Hematopoietic multipotent progenitor cell treated with erythropoietin and hydrocortisone succinate and interleukin-3 and kit ligand, for 4 days (in vitro differentiated cells): ENCODE results near the gene PDLIM4.

ENCODE experiments used
- DNase-seq: peaks from one replicate; pipeline ENCODE4 v3.0.0-alpha.2; 2015

PDLIM4 gene

DNA sequence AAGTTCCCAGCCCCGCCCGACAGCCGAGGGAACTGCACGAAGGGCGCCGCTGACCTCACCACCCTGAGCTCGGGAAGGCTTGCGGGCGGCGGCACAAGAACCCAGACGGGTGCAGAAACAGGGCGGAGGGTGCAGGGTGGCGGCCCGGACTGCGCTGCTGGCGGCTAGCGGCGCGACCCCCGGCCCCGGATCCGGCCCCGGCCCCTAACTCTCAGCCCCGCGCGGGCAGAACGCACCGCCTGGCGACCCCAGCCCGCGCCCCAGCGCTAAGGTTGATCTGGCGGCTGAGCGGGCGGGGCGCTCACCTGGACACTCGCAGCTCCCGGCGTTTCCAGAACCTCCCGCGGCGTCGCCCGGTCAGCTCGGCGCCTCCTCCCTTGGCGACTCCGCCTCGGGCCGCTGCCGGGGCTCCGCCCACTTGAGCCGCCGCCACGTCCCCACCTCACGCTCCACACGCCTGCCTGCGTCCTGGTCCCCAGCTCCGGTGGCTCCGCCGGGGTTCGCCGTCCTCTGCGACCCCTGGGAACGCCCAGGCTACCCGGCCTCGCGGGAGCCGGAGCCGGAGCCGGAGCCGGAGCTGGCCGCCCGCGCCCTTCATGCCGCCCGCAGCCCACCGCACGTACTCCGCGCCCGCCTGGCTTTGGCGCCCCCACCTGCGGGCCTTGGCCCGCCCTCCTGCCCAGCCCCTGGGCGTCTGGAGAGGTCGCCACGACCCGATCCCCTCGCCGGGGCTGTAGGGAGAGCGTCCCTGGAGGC is 29.8 kb upstream of the PDLIM4 start, which contains the start of gene P4HA2:
Gene P4HA2 (minus strand): TSS at position 369 of the 756 bp plus-strand sequence. CDS start 9,227 bp downstream, outside the sequence.
- DNase-seq, result peak; percentile 69

DNA sequence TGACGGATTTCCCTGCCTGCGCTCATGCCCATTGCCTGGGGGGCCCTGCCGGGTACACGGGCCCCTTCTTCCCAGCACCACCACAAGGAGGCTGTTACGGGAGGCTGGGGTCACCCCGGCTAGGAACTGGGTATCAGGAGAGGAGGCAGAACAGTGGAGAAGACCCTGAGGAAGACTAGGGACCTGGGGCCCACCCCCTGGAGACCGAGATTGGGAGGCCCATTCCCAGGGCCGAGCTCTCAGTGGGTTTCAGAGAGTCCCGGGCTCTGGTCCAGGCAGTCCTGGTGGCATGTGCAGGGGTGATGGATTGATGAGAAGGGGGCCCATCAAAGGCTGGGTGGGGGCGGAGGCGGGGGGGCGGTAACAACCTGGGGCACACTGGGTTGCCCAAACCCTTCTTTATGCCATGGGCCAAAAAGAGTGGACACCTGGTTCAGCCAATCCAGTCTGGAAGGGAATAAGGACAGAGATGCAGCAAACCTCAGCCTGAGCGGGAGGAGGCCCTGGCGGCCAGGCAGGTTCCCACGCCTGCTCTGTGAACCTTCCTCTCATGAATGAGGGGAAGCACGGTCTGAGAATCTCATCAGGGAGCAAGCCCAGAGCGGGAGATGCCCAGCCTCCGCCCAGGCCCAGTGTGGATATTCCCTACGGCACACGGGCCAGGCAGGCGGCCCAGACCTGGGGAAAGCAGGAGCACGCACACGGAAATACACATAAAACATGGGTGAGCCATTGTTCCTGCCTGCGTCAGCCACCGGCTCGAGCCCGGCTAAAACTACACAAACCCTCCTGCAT is 29.1 kb upstream of the PDLIM4 start:
- DNase-seq, result no peak

DNA sequence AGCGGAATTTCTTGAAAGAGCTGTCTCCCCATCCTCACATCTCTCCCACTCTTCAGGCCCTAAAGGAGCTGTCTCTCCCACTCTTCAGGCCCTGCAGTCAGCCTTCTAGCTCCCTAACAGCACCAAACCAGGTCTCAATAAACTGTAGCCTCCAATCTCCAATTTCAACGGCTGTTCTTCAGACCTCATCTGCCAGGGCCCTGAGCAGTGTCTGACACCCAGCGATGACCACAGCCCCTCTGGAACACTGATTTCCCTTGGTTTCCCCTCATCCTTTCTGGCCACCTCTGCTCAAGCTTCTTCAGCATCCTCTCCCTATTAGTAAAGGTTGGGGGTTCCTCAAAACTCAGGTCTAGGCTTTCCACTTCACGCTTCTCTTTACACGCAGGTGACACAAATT is 28.3 kb upstream of the PDLIM4 start:
- no peak for DNase-seq

DNA sequence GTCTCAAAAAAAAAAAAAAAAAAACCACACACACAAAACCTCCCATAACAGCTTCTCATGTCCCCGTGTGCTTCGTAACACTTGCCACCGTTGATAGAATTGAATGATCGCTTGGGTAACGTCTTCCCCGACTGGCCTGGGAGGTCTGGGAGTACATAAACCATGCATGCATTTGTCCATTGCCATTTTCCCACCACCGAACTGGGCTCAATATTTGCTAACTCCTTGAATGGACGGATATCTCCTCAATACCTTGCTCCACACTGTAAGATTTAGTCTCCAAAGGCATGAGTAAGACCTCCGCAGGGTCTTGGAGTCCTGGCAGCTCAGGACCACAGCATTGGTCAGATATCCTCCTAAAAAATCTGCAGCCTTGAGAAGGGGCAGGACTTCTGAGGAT is 26.6 kb upstream of the PDLIM4 start:
- DNase-seq, result no peak

DNA sequence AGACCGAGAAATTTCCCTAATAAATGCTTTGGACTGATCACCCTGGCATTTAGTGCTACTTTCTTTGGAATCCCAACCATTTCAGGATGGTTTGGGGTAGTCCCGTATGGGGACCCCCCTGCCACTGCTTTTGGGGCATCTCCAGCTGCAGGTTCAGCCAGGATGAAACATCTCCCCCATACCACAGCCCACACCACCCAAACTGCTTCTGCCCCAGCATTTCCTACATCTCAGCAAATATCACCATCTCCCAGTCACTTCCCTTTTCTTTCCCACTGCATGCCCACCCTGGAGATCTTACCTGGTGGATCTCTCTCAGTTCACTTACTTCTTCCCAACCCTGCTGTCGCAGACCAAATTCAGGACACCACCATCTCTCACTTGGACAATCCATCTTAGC is 25.0 kb upstream of the PDLIM4 start:
- no peak for DNase-seq

DNA sequence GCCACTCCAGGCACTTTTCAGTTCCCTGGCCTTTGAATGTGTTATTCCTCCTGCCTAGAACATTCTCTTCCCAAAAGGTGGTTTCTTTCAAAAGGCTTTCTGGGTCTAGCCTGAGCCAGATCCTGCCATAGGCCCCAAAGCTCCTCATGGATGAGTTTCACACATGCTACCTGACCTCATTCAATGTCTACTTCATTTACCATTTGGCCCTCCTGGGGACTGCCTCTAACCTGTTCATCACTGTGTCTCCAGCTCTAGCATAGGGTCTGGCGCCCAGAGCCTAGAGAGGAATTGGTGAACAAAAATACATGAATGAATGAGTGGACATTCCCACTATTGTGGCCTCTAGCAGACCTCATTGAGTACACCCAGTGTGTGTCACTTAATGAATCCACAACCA is 24.4 kb upstream of the PDLIM4 start:
- DNase-seq, result no peak

DNA sequence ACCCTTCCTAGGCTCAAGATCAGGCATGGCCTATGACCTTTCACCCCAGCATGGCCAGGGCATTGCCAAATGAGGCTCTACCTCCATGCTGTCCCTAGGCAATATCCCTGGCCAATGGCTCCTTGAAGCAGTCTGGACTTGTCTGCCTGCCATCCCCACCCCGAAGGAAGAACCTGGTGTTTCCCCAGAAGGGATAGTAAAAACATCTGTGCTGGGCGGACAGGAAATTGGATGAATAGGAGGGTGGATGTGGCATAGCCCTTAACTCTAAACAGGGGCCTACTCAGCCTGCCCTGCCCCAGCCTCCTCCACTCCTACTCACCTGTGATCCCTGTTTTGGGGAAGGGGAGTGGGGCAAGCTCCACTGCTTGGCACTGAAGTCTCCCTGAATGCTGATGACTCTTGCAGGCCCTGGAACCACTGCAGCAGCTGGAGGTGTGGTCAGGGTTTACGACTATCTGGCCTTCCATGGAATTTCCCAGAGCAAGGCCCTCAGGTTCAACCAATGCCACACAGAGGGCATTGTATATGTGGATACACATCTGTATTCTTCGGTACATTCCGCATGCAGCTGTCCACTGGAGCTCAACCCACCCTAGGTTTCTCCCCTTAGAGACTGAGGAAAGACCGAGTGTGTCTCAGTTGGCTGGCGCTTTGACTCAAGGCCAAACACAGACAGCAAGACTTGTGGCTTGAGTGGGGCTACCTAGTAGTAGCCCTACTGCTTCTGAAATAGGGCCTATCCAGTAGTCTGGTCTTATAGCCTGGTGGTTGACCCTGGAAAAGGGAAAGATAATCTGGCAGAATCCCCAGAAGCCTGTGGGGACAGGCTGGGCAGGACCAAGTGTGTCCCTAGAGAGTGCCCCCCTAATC is 23.4 kb upstream of the PDLIM4 start:
- no peak for DNase-seq

DNA sequence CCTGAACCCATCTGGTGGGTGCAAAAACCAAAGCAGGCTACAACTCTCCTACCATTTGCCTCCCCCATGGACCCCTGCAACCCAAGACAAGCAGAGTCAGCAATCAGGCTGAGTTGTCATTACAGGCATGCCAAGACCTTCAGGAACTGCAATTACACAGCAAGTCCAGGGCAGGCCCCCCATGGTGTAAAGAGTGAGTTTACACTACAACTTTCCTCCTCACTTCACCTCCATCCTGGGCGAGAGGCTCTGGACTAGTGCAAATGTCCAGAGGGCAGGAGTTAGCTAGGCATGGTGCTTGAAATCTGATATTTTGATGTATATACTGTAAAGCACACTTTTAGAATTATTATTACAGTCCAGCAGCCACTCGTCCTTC is 22.8 kb upstream of the PDLIM4 start:
- no peak for DNase-seq

DNA sequence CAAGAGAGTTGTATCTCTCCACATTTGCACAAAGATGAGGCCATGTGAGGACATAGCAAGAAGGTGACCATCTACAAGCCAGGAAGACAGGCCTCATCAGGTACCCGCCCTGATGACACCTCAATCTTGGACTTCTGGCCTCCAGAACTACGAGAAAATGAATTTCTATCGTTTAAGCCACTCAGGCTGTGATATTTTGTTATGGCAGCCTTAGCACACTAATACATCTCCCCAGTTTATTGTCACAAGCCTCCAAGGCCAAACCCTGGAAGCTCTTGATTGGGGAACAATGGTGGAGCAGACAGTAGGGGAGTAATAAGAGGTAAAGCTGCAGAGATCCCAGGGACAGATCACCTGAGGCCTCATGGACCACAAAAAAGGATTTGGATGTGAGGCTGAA is 22.2 kb upstream of the PDLIM4 start:
- no peak for DNase-seq

DNA sequence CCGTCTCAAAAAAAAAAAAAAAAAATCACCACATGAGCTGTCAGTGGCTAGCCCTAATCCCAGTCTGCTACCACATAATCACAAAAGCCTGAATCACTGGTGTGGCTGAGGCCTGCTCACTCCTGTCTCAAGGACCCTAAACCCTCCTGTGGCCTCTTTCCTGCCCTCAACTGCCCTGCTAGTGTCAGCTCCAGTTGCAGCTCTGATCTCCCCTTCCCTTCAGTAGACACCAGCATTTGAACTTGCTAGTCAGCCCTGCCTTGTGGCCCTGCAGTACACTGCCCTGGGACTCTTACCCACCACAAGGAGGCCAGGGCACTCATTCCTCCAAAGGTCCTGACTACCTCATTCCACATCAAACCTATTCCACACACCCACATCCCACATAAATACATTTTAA is 20.4 kb upstream of the PDLIM4 start:
- no peak for DNase-seq

DNA sequence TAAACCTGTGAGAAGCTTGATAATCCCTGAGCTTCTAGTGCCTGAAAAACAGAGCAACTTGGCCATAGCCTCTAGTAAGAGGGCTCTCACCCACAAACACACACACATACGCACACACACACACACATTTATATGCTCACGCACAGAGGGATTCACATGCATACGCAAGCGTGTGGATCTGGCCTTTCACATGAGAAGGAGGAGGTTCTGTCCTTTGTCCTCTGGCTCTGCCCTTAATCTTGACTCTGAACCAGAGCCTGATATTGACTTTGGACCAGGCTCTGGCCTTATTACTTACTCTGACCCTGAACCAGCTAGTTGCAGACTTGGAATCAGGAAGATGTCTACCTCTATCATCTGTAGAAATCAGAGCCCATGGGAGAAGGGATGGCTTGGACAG is 19.8 kb upstream of the PDLIM4 start:
- no peak for DNase-seq

DNA sequence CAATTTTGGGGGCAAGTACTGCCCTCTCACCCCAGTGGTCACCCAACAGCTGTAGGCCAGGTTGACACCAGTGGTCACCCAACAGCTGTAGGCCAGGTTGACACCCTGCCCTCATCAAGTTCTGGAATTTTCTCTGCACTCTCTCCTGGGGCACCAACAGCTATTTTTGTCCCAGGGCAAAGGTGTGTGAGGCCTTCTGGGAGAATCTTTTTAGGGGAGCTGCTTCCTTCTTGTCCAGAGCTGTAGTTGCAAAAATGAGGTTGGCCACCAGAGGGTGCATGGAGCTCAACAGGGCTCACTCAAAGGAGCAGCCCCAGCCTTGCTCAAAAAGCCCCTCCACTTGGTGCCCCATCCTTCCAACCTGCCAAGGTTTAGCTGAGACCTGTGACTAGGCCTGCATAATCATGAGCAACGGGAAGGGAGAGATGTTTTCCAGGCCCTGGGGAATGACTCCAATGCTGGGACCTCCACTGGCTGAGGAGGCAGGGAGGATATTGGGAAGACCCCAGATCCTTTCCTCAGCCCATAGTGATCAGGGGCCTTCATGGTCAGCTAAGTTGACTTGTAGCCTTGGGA is 19.2 kb upstream of the PDLIM4 start:
- peak; percentile 85 for DNase-seq

DNA sequence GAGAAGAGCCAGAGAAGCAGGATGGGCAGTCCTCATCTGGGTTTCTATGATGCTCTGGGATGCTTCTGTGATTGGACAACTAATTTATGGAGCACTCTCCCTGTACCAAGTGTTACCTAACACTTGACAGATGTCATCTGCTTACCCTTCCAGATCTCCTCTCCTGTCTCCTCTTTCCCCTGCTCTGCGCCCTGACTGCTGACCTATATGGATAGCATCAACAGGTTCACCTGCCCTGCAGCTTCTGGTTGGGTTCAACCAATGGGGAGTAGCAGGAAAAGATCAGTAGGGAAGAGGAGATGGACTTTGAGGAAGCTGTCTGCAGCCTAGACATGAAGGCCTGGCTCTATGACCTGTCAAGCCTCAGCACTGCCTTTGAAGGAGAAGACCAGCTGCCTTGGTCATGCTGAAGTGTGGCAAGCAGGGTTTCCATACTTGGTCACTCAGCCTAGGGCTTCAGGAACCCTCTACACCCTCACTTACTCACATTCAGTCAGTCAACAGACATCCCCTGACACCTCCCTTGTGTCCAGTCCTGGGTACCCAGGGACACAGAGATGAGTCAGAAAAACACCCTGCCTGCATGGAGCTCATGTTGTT is 18.5 kb upstream of the PDLIM4 start:
- no peak for DNase-seq

DNA sequence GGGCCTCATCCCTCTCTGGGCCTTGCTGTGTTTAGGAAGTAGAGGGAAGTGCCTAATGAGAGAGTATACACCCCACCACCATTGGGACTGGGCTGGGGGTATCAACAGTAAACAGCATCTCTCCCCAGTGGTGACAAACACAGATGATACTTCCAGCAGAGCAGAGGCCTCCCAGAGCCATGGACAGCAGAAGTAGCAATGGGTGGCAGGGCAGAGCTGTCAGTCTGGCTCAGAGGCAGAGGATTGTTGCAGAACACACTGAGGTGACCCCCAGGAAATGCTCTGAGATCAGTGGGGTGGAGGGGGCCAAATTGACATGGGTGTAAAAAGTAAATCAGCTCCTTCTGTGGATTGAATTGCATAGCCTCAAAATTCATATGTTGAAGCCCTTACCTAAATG is 17.7 kb upstream of the PDLIM4 start:
- DNase-seq, result no peak

DNA sequence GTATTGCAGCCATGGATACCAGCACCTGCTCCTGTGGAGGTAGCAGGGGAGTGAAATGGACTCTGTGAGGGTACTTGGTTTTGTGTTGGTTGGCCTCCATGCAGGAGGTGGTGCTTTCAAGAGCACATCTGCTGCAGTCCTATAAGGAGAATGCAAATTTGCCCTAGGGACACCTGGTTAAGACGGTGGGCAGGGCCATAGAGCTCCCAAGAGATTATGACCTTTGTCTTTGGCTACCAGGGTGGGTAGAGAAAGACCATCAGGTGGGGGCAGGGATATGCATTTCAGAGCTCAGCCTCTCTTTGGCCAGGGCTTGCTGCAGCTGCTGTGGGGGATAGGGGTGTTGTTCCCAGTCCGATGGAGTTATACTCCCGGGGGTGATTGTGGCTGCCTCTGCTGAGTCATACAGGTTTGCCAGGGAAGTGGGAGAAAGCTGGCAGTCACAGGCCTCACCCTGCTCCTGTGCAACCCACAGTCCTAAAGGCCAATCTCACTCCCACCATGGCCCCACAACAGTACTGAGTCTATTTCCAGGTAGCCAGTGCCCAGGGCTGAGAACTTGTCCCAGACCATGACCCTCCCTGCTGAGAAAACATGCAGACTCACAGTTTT is 14.0 kb upstream of the PDLIM4 start:
- no peak for DNase-seq

DNA sequence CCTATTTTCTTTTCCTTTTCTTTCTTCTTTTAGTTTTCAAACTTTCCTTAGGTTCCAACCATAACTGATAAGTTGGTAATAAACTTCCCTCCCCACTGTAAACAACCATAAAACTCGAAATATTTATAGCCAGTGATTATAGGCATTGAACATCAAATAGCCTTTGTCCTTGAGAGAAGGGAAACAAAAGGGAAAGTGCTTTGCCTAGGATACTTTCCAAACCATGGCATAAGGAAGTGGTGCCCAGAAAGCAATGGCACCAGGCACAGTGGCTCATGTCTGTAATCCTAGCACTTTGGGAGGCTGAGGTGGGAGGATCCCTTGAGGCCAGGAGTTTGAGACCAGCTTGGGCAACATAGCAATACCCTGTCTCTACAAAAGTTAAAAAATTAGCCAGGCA is 11.9 kb upstream of the PDLIM4 start:
- DNase-seq, result no peak

DNA sequence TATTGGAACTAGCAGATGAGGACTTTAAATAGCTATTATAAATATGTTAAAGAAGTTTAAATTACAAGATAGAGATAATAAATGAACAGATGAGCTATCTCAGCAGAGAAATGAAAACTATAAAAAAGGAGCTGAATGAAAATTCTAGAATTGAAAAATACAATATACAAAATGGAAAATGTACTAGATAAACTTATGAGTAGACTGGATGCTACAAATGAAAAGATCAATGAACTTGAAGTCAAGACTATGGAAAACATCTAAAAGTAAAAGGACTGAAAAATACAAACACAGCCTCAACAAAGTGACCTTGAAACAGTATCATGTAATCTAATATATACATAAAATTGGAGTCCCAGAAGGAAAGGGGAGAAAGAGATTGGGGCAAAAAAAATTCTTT is 10.7 kb upstream of the PDLIM4 start:
- no peak for DNase-seq

DNA sequence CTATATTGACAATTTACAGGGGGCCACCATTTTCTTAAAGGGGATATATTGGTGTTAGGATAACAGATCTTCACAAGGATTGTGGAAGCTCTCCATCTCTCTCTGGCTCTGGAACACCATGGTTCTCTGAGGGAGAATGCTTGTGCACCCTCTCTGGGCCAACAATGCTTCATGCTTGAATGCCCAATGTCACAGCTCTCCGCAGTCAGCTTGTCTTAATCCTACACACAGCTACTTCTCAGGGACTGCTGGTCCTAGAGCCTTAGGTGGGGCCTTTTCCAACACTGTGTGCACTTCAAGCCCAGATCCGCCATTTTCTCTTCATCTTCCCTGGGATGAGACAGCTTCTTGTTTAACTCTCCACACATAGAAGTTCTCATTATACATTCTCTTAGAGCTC is 6.9 kb upstream of the PDLIM4 start:
- DNase-seq, result no peak

DNA sequence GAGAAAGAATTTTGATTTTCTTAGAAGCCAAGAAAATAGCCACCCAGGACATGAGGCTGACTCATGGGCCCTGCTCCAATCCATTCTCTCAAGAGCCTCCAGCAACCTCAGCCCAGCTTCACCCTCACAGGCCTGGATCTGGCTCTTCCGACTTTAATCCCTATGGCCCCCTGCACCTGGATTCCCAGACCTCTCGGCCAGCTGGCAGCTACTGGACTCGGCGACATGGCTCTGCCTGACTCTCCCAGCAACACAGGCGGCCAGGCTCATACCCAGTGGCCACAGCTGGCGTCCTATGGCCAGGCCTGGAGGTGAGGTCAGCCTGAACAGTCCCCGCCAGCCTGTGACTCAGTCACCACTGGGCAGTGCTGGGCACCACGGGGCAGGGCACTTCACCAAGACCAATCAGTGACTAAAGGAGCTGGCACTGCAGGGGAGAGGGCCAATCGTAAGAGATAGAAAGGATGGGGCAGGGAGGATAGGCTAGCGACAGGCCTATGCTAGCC is 6.2 kb upstream of the PDLIM4 start:
- DNase-seq, result no peak

DNA sequence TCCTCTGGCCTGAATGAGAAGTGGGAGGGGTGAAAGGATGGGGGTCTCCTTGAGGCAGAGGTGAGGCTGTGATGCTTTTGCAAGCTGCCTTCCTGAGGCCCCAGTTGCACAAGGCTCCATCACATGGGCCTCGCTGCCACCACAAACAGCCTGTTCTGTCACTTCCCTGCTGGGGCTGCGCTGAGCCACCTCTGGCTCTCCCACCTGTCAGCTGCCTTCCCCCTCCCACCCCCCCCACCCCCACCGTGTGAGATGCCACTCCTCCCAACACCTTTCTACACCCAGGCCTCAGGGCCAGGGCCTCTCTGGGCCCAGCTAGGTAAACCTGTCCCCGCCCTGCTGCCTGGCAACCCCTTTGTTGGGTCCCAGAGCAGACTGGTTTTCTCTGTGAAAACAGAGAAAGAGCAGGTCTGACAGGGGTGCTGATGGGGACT is 4.5 kb upstream of the PDLIM4 start:
- peak; percentile 42 for DNase-seq

DNA sequence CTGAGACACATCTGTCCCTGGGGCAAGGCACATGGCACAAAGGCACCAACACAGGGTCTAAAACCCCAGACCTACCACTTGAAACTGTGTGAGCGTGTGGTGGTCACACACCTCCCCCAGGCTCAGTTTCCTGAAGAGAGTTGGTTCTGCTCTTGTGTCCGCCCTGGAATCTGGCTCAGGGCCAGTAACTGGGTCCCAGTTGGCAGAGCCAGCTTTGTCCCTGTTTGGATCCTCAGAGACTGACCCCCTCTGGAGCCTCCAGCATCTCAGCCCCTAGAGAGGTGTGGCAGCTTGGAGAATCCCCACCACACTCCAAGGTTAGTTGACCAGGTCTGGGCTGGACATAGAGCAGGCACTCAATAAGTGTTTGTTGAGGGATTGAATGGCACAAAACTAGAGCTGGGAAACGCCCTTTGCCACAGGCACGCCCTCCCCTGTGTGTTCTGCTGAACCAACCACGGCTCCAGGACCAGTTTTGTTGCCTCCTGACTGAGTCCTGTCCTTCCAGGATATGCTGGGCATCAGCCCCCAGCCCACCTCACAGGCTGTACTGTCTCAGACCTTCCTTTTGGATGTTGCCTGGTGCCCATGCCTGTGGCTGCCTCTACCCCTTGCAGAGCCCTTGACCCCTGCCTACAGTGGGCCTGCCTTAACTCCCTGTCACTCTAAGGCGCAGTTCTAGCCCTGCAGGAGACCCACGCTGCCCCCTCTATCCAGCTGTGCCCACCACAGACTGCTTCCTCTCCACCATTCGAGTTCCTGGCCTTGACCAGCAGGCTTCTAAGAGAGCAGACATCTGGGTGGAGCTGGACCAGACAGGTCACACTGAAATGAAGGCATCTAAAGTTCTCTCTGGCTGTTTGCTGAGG is 3.8 kb upstream of the PDLIM4 start:
- no peak for DNase-seq
